Measurements from ENCODE around the gene MAP2. TPM values are rescaled to one million over a fixed set of nuclear protein-coding genes. Genes with fewer than 3 reads are reported as not detected.

The MAP2 gene
- total and polyA plus RNA-seq, 2 experiments from 2014 or later, result 2.9 to 4.4 TPM

GRCh38 chr2:209682646-209683045 lies 258.8 kb downstream of the MAP2 start:
- Histone ChIP-seq H3K4me3 (no peak overlapping the region), H3K79me2 (replicated peaks; ENCODE audit: insufficient read depth) (no peaks in the 10 kb centered on the region), H3K4me1 (ENCODE audit: insufficient read depth) (peaks cover 6% of the 10 kb centered on the region; the same call in 1 of the 2 replicates), H4K20me1 (replicated peaks; ENCODE audit: insufficient read depth) (no peaks in the 10 kb centered on the region), H3K36me3 (ENCODE audit: insufficient read depth) (no peaks in the 10 kb centered on the region), H3K4me2 (no peak overlapping the region), H3K9me2 (ENCODE audit: insufficient read depth) (no peaks in the 10 kb centered on the region), H3K27me3 (ENCODE audit: insufficient read depth) (no peaks in the 10 kb centered on the region), H2AFZ (no peak overlapping the region), H3K27ac (ENCODE audit: low read depth) (no peak overlapping the region), H3F3A (replicated peaks; ENCODE audit: low read depth) (no peaks in the 10 kb centered on the region)
- H3K27me3 Mint-ChIP-seq (ENCODE audit: insufficient read depth, low read depth, poor library complexity), result no peaks in the 10 kb centered on the region
- TF ChIP-seq EZH2 (IDR thresholded peaks at IDR 0.05; ENCODE audit: low read depth, unreplicated experiment) (no peak), ZNF331 (CRISPR knock-in tag; IDR thresholded peaks at IDR 0.05; ENCODE audit: low read depth) (no peak), JUNB (IDR thresholded peaks at IDR 0.05; ENCODE audit: unreplicated experiment) (no peak), CTCF (conservative IDR thresholded peaks at IDR 0.05; ENCODE audit: low read depth in 2 of 2) (no peak), NANOG (IDR thresholded peaks at IDR 0.05; ENCODE audit: borderline replicate concordance) (no peak), CREB1 (CRISPR knock-in tag; IDR thresholded peaks at IDR 0.05; ENCODE audit: low read depth) (no peak), REST (IDR thresholded peaks at IDR 0.05; ENCODE audit: unreplicated experiment) (no peak), POLR2AphosphoS5 (IDR thresholded peaks at IDR 0.05; ENCODE audit: low read depth) (no peak), EZH2phosphoT487 (IDR thresholded peaks at IDR 0.05; ENCODE audit: unreplicated experiment) (no peak), STAT1 (IDR thresholded peaks at IDR 0.05; ENCODE audit: unreplicated experiment) (no peak), ZNF114 (CRISPR knock-in tag; IDR thresholded peaks at IDR 0.05) (no peak), ZNF462 (CRISPR knock-in tag; IDR thresholded peaks at IDR 0.05) (no peak), ETS1 (IDR thresholded peaks at IDR 0.05) (no peak)
- H3K27ac Mint-ChIP-seq, result peak overlapping the region; percentile 33; the same call in 1 of the 2 replicates
- DNase-seq (ENCODE audit: low spot score), result no peak
- no peaks in the 10 kb centered on the region for H3K36me3 Mint-ChIP-seq (ENCODE audit: low read depth)
- no peak for ATAC-seq
- peaks cover 14% of the 10 kb centered on the region for H3K4me1 Mint-ChIP-seq
- no peaks in the 10 kb centered on the region for H3K9me3 Mint-ChIP-seq
- H3K4me3 Mint-ChIP-seq, result no peak overlapping the region

All from GM23338 (cell line).